Astrocyte (in vitro differentiated cells and primary cell): ENCODE data around the gene ANXA1. TPM values are rescaled to one million over a fixed set of nuclear protein-coding genes. Genes with fewer than 3 reads are reported as not detected.

ENCODE experiments used
- DNase-seq: peaks from one replicate; pipeline ENCODE4 v3.0.0-alpha.2; 2010; ENCODE audit warnings: low read depth
- FAIRE-seq: peaks from 2 replicates; lab custom pipeline; 2011; peaks lifted over from hg19 to GRCh38; lab: Jason Lieb, UNC
- H2AFZ ChIP-seq: 2 replicates; pipeline ENCODE4 v1.6.0; 2012; ENCODE audit warnings: low read depth, low read length, inconsistent platforms
- H3K27ac ChIP-seq: 2 replicates; pipeline ENCODE4 v1.5.1; 2011; ENCODE audit warnings: low read depth, low read length, inconsistent platforms
- H3K27me3 ChIP-seq: 2 replicates; pipeline ENCODE4 v1.6.0; 2011; ENCODE audit warnings: low read length, inconsistent platforms; ENCODE audit not compliant: insufficient read depth
- H3K36me3 ChIP-seq: 2 replicates; pipeline ENCODE4 v1.5.1; 2011; ENCODE audit warnings: low read length, inconsistent platforms; ENCODE audit not compliant: insufficient read depth
- H3K4me1 ChIP-seq: 2 replicates; pipeline ENCODE4 v1.5.1; 2011; ENCODE audit warnings: low read length, inconsistent platforms; ENCODE audit not compliant: insufficient read depth
- H3K4me2 ChIP-seq: 2 replicates; pipeline ENCODE4 v1.6.0; 2012; ENCODE audit warnings: low read length, inconsistent platforms
- H3K4me3 ChIP-seq: 2 replicates; pipeline ENCODE4 v1.5.1; 2011; ENCODE audit warnings: low read depth, mild to moderate bottlenecking, low read length, inconsistent platforms; ENCODE audit not compliant: insufficient read depth
- H3K79me2 ChIP-seq: 2 replicates; pipeline ENCODE4 v1.6.0; 2012; ENCODE audit warnings: mild to moderate bottlenecking, low read length, inconsistent platforms; ENCODE audit not compliant: insufficient read depth
- H3K9ac ChIP-seq: 2 replicates; pipeline ENCODE4 v1.6.0; 2012; ENCODE audit warnings: mild to moderate bottlenecking, low read length, inconsistent platforms
- H3K9me3 ChIP-seq: 2 replicates; pipeline ENCODE4 v1.5.1; 2012; ENCODE audit warnings: low read depth, mild to moderate bottlenecking, low read length, inconsistent platforms; ENCODE audit not compliant: insufficient read depth
- H4K20me1 ChIP-seq: 2 replicates; pipeline ENCODE4 v1.6.0; 2012; ENCODE audit warnings: low read length, inconsistent platforms; ENCODE audit not compliant: insufficient read depth
- H3K27ac Mint-ChIP-seq: one replicate; pipeline ENCODE4 v1.8.0; 2021; ENCODE audit warnings: mild to moderate bottlenecking, mixed read lengths; ENCODE audit not compliant: unreplicated experiment
- H3K27me3 Mint-ChIP-seq: one replicate; pipeline ENCODE4 v1.8.0; 2021; ENCODE audit warnings: low read depth, mixed read lengths; ENCODE audit not compliant: unreplicated experiment
- H3K36me3 Mint-ChIP-seq: one replicate; pipeline ENCODE4 v1.8.0; 2021; ENCODE audit warnings: low read depth, mixed read lengths; ENCODE audit not compliant: unreplicated experiment
- H3K4me1 Mint-ChIP-seq: one replicate; pipeline ENCODE4 v1.8.0; 2021; ENCODE audit warnings: low read depth, mixed read lengths; ENCODE audit not compliant: unreplicated experiment
- H3K4me3 Mint-ChIP-seq: one replicate; pipeline ENCODE4 v1.8.0; 2021; ENCODE audit warnings: mild to moderate bottlenecking, moderate library complexity, mixed read lengths; ENCODE audit not compliant: unreplicated experiment
- H3K9me3 Mint-ChIP-seq: one replicate; pipeline ENCODE4 v1.8.0; 2021; ENCODE audit warnings: mild to moderate bottlenecking, mixed read lengths; ENCODE audit not compliant: unreplicated experiment
- EZH2 ChIP-seq: IDR thresholded peaks from 2 replicates; pipeline ENCODE4 v1.6.1; 2012; ENCODE audit warnings: mild to moderate bottlenecking, low read length, inconsistent platforms; ENCODE audit not compliant: insufficient read depth
- total RNA-seq: library from RNA; stranded (reverse); gene quantifications from 2 replicates; pipeline ENCODE4 v1.2.1, GENCODE V29; 2021
- TF ChIP-seq, protein P1 (sequence below): IDR thresholded peaks from 2 replicates; pipeline ENCODE4 v1.5.1; 2011; ENCODE audit warnings: low read depth, mild to moderate bottlenecking, inconsistent platforms, low read length, moderate library complexity; ENCODE audit not compliant: insufficient read depth

Gene ANXA1
- total RNA-seq, 1 donor from 2014 or later: 637 TPM

DNA sequence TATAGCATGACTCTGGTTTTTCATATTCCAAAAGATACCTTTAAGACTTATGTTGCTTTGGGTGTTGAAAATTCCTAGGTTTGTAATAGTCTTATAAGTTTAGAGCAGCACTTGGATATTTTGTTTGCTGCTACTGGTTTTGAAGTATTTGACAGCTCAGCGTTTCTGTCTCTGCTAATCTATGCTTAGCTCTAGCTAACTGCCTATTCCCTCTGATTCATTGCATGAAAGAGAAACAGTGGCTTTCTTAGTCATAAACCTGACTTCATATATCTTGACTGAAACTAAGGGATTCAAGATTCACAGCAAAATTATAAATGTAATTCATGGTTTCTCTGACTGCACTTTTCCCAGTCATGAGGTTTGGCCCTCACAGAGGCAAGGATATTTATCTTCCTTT is 35.6 kb upstream of the ANXA1 start:
- Histone ChIP-seq H4K20me1 (no peaks in the 10 kb centered on the region), H3K4me2 (peak overlapping the region; percentile 51), H2AFZ (no peak overlapping the region), H3K4me3 (no peak overlapping the region), H3K27me3 (no peaks in the 10 kb centered on the region), H3K9me3 (no peaks in the 10 kb centered on the region), H3K79me2 (no peaks in the 10 kb centered on the region), H3K4me1 (peaks cover 13% of the 10 kb centered on the region), H3K9ac (peak overlapping the region; percentile 31), H3K36me3 (no peaks in the 10 kb centered on the region), H3K27ac (peak overlapping the region; percentile 58)
- FAIRE-seq (peak; percentile 59), DNase-seq (peak; percentile 85)
- H3K9me3 Mint-ChIP-seq: no peaks in the 10 kb centered on the region
- H3K36me3 Mint-ChIP-seq: no peaks in the 10 kb centered on the region
- no peaks in the 10 kb centered on the region for H3K27me3 Mint-ChIP-seq
- H3K4me3 Mint-ChIP-seq: no peak overlapping the region
- TF ChIP-seq, protein P1, sequence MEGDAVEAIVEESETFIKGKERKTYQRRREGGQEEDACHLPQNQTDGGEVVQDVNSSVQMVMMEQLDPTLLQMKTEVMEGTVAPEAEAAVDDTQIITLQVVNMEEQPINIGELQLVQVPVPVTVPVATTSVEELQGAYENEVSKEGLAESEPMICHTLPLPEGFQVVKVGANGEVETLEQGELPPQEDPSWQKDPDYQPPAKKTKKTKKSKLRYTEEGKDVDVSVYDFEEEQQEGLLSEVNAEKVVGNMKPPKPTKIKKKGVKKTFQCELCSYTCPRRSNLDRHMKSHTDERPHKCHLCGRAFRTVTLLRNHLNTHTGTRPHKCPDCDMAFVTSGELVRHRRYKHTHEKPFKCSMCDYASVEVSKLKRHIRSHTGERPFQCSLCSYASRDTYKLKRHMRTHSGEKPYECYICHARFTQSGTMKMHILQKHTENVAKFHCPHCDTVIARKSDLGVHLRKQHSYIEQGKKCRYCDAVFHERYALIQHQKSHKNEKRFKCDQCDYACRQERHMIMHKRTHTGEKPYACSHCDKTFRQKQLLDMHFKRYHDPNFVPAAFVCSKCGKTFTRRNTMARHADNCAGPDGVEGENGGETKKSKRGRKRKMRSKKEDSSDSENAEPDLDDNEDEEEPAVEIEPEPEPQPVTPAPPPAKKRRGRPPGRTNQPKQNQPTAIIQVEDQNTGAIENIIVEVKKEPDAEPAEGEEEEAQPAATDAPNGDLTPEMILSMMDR: no peak
- no peak for TF ChIP-seq EZH2
- H3K27ac Mint-ChIP-seq: peak overlapping the region; percentile 63
- H3K4me1 Mint-ChIP-seq: peaks cover 29% of the 10 kb centered on the region

DNA sequence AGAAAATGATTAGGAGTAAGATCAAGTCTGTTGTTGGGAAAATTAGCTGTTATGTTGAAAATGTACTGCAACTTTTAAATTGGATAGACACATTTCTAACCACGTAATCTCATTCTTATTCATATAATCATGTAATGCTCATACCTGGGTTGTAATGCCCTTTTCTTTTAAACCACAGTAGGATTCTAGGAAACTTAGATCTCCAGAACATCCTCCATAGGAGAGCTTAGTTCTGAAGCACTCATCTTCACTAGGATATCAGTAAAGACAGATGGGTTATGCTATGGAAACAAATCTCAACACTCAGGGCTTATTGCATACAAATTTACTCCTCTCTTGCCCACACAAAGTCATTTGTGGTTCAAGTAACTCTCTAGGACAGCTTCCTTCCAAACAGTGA is 34.8 kb upstream of the ANXA1 start:
- no peaks in the 10 kb centered on the region for H3K27me3 Mint-ChIP-seq
- H3K27ac Mint-ChIP-seq: peak overlapping the region; percentile 4
- H3K36me3 Mint-ChIP-seq: no peaks in the 10 kb centered on the region
- no peak for DNase-seq
- TF ChIP-seq, protein P1: no peak
- no peak for TF ChIP-seq EZH2
- Histone ChIP-seq H3K4me1 (peaks cover 13% of the 10 kb centered on the region), H3K36me3 (no peaks in the 10 kb centered on the region), H3K27ac (peak overlapping the region; percentile 58), H3K4me3 (no peak overlapping the region), H3K4me2 (no peak overlapping the region), H3K79me2 (no peaks in the 10 kb centered on the region), H4K20me1 (no peaks in the 10 kb centered on the region), H3K9ac (no peak overlapping the region), H2AFZ (no peak overlapping the region), H3K9me3 (no peaks in the 10 kb centered on the region), H3K27me3 (no peaks in the 10 kb centered on the region)
- peaks cover 29% of the 10 kb centered on the region for H3K4me1 Mint-ChIP-seq
- H3K4me3 Mint-ChIP-seq: no peak overlapping the region
- H3K9me3 Mint-ChIP-seq: no peaks in the 10 kb centered on the region
- peak; percentile 34 for FAIRE-seq

DNA sequence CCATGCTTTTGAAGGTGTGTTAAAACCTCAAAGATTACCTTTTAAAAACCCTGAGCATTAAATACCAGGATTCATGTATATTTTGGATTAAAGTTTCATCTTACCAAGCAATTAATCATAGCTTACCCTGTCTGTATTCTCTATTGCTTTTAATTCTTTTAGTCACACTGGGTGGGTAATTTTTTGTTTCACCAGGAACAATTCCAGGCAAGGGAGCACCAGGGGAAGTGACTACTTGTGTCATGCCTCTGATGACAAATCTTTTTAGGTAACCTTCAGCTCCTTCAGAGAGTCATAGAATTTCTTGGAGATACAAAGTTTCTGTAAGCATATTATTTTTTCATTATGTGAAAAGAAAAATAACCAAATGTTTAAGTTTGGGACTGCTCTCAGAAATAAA is 33.4 kb upstream of the ANXA1 start:
- Histone ChIP-seq H3K36me3 (no peaks in the 10 kb centered on the region), H2AFZ (no peak overlapping the region), H3K27me3 (no peaks in the 10 kb centered on the region), H3K4me1 (peaks cover 13% of the 10 kb centered on the region), H4K20me1 (no peaks in the 10 kb centered on the region), H3K79me2 (no peaks in the 10 kb centered on the region), H3K4me2 (peak overlapping the region; percentile 25), H3K4me3 (no peak overlapping the region), H3K9ac (no peak overlapping the region), H3K27ac (peak overlapping the region; percentile 61), H3K9me3 (no peaks in the 10 kb centered on the region)
- DNase-seq (no peak), FAIRE-seq (no peak)
- H3K4me1 Mint-ChIP-seq: peaks cover 29% of the 10 kb centered on the region
- TF ChIP-seq, protein P1: no peak
- no peak for TF ChIP-seq EZH2
- no peak overlapping the region for H3K27ac Mint-ChIP-seq
- no peak overlapping the region for H3K4me3 Mint-ChIP-seq
- no peaks in the 10 kb centered on the region for H3K9me3 Mint-ChIP-seq
- no peaks in the 10 kb centered on the region for H3K36me3 Mint-ChIP-seq
- no peaks in the 10 kb centered on the region for H3K27me3 Mint-ChIP-seq
